HG02759 (cell line): ENCODE data around the gene RFESD.

Source experiments
- ATAC-seq: cut with Tn5 transposase; IDR thresholded peaks from one replicate; pipeline ENCODE4 v1.9.1; 2021; ENCODE audit warnings: mild to moderate bottlenecking, moderate library complexity; ENCODE audit not compliant: unreplicated experiment

The RFESD gene

DNA sequence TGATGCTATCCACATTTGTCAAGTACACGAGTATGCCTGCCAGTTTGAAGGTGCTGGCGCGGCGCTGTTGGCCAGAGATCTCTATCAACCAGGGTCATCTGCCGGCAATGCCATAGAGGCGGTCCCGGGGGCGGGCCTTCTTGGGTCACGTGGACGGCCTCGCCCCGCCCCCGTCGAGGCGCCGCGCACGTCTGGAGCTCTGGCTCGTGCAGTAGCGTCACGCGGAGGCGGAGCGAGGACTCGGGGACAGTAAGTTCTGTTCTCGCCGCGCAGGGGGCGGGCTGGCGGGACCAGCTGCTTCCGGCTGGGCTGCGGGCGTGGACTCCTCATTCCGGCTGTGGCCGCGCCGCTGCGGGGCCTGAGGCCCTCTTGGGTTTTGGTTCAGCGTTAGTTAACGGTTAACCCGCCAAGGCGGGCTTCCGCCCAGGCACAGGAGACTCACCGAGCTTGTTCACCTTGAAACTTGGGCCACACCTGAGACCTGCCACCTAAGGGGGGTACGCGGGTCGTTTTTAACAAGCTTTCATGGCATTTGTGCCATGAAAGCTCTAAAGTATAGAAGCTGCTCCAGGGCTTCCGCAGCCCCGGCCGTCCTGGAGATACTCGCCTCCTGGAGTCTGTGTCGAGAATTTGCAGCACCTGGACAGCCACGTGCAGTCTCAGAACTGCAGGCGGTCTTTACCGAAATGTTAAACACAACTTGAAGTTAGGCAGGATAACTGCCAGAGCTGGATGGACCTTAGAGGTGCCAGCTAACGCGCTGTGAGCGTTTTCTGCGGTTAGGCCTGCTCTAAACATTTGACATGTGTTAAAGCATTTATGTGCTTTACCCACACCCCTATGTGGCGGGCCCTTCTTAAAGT lies at the start of gene RFESD:
Gene RFESD (plus strand): TSS at position 209 of the 863 bp plus-strand sequence. CDS start 5,495 bp downstream, outside the sequence.
- peak; percentile 99 for ATAC-seq

DNA sequence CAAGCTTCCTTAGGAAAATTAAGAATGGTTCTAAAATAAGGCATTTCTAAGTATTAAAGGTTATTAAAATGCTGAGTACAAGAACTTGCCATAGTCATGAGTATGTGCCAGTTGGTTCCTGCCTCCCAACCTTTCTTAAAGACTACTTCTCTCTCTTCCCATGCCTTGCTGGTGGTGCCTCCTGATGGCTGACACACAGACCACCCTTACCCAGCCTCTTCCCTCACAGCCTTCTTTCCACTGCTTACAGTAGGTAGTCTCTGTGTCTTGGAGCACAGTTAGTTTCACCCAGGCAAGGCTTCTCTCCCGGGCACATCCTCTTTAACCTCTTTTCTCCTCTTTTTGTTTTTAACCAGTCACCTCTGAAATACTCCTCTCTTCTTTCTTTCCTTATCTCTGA lies 47.3 kb upstream of the RFESD start:
- ATAC-seq: no peak

DNA sequence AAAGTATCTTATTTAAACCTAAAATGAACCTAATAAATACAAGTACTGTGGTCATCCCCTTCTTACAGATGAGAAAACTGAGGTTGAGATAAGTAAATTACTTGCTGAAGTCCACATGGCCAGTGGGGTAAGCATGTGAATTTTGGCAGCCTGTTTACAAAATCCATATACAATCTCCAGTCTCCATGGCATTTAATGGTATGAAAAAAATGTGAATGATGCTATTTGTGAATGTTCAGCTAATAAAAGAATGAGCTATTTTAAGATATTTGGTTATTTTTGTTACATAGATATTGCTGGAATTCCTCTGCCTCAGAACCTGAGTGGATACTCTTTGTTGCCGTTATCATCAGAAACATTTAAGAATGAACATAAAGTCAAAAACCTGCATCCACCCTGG lies 46.0 kb upstream of the RFESD start:
- ATAC-seq: no peak

DNA sequence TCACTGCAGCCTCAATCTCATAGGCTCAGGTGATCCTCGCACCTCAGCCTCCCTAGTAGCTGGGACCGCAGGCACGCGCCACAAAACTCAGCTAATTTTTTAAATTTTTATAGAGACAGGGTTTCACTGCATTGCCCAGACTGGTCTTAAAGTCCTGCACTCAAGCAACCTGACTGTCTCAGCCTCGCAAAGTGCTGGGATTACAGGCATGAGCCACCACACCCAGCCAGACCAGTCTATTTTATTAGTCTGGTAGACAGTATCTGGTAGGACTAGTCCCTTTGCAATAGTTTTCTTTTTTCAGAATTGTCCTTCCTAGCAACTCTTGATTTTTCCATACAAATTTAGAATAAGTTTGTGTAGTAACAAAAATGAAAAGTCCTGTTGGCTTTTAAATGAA lies 40.8 kb upstream of the RFESD start:
- ATAC-seq: no peak

DNA sequence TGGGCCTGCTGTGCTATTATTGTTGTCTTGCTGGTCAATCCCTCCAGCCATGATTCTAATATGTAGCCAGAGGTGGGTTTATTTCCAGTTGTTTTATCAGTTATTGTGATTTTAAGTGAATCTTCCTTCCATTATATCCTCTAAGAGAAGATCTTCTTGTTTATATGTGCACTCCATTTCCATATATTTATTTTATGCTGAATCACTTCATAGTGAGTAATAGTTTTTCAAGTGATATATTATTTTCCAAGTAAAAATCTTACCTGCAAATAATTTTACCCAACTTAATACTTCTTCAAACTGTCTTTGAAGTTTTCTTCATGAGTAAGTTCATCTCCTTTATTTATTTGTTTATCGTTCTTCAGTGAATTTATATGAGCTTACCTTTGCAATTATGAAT lies 40.2 kb upstream of the RFESD start:
- no peak for ATAC-seq

DNA sequence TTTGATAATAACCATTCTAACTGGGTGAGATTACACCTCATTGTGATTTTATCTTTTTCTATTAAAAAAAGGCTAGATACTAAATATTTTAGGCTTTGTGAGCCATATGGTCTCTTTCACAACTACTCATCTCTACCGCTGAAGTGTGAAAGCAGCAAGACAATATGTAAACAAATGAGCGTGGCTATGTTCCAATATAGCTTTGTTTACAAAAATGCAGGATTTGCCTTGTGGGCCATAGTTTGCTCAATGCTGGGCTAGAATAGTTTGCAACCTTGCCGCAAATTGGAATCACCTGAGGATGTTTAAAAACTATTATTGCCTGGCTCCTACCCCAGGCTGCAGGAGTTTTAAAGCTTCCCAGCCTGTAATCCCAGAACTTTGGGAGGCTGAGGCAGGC lies 36.9 kb upstream of the RFESD start:
- ATAC-seq: no peak

DNA sequence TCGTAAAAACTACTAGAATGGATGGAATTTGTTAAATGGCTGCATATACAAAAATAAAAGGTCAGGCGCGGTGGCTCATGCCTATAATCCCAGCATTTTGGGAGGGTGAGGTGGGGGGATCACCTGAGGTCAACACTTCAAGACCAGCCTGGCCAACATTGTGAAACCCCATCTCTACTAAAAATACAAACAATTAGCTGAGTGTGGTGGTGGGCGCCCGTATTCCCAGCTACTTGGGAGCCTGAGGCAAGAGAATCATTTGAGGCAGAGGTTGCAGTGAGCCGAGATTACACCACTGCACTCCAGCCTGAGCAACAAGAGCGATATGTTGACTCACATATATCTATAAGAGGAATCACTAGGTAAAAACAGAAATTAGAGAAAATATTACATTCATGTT lies 36.0 kb upstream of the RFESD start:
- ATAC-seq: no peak

DNA sequence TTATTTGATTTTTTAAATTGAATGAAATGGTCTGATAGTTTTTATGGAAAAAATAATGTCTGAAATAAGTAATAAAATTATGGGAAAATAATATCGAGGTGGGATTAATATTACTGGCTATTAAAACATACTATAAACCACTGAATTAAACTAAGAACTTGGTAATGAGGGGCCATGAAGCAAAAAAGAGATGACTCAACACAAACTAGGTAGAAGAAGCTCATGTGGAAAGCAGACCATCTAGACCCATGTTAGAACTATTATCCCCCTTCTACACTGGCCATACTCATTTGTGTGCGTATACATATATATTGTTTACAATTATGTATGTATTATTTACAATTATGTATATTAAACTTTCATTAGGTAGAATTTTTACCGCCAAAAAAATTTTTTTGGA lies 35.2 kb upstream of the RFESD start:
- ATAC-seq: no peak

DNA sequence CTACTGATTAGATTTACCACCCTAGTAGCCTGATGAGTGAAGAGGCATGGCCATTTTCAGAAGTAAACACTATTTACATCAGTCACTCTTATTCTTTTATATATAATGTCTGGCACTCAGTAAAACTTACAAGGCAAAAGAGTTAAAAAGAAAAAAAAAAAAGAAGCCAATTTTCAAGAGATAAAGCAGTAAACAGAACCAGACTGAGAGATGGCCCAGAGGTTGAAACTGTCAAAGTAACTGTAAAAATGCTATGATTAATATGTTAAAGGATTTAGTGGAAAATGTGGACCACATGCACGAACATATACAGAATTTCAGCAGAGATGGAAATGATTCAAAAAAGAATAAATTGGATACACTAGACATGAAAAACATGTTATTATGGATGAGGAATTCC lies 33.1 kb upstream of the RFESD start:
- ATAC-seq: no peak

DNA sequence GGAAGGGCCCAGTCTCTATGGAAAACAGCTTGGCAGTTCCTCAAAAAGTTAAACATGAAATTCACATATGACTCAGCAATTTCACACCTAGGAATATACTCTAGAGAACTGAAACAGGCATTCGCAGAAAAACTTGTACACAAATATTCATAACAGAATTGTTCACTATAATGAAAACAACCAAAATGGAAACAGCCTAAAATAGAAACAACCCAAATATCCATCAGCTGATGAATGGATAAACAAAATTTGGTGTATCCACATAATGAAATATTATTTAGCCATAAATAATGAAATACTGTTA lies 31.5 kb upstream of the RFESD start:
- no peak for ATAC-seq

DNA sequence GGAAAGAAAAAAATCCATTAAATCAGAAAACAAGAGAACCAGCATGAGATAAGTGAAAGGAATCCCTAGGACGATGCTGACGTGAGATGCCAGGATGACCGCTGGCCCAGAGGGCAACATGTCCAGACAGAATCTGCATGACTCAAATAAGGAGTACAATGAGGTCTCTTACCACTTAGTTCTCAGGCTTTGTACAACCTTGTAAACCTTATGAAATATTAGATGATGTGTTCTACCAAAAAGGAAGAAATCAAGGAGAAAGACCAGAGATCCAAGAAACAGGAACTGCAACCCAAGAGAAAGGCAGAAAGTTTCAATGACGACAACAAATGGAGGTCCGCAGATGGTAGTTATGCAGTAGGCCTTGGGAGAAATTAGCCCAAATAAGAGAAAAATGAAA lies 29.5 kb upstream of the RFESD start:
- ATAC-seq: no peak

DNA sequence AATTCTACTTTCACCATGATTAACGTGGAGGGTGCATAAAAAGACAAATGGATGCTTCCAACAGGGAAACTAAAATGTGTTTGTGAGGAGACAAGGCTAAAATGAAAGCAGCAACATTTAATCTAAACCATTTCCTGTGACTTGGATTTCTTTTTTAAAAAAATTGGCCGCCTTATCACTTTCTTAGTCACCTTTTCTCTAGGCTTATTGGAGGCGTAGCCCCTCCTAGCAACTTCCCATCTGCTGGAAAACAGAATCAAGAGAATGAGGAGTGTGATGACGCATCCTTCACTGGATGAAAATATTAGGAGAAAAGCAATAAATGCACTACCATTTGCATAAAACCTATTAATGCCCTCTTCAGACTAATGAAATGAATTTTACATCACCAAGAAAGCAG lies 27.5 kb upstream of the RFESD start:
- no peak for ATAC-seq

DNA sequence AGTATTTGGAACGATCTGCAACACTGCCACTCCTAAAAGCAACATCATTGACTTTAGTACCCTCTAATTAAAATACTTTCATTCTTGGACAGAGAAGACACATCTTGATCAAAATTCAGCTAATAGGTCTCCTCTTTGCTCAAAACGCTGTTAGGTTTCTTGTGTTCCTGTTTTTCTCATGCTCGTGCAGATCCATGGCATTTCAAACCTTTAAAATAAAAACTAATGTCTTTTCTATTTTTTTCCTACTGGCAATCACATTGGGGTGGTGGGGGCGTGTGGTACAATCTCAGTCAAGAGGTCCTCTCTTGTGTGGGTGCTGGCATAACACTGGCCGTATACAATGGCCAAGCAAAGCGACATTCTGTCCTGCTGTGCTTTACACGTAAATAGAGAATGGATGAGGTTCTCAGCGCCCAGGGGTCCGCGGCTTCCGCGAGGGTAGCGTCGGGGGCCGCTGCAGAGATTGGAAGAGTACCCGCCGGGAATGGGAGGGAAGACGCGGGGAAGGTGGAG lies 27.0 kb upstream of the RFESD start:
- no peak for ATAC-seq

DNA sequence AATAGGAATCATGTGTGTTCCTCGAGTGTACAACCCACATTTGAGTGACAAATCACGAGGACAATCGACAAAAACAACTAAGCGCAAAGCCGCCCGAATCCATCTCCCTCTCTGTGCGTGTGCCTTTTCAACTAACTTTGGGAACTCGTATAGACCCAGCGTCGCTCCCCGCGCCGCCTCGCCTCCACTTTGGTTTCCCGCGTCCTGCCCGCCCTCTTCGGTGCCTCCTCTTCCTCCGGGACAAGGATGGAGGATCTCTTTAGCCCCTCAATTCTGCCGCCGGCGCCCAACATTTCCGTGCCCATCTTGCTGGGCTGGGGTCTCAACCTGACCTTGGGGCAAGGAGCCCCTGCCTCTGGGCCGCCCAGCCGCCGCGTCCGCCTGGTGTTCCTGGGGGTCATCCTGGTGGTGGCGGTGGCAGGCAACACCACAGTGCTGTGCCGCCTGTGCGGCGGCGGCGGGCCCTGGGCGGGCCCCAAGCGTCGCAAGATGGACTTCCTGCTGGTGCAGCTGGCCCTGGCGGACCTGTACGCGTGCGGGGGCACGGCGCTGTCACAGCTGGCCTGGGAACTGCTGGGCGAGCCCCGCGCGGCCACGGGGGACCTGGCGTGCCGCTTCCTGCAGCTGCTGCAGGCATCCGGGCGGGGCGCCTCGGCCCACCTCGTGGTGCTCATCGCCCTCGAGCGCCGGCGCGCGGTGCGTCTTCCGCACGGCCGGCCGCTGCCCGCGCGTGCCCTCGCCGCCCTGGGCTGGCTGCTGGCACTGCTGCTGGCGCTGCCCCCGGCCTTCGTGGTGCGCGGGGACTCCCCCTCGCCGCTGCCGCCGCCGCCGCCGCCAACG lies 26.3 kb upstream of the RFESD start, which contains the start of gene GPR150:
Gene GPR150 (plus strand): TSS at position 58 of the 840 bp plus-strand sequence. CDS start 189 bp downstream, at position 247.
- ATAC-seq: peak; percentile 77

DNA sequence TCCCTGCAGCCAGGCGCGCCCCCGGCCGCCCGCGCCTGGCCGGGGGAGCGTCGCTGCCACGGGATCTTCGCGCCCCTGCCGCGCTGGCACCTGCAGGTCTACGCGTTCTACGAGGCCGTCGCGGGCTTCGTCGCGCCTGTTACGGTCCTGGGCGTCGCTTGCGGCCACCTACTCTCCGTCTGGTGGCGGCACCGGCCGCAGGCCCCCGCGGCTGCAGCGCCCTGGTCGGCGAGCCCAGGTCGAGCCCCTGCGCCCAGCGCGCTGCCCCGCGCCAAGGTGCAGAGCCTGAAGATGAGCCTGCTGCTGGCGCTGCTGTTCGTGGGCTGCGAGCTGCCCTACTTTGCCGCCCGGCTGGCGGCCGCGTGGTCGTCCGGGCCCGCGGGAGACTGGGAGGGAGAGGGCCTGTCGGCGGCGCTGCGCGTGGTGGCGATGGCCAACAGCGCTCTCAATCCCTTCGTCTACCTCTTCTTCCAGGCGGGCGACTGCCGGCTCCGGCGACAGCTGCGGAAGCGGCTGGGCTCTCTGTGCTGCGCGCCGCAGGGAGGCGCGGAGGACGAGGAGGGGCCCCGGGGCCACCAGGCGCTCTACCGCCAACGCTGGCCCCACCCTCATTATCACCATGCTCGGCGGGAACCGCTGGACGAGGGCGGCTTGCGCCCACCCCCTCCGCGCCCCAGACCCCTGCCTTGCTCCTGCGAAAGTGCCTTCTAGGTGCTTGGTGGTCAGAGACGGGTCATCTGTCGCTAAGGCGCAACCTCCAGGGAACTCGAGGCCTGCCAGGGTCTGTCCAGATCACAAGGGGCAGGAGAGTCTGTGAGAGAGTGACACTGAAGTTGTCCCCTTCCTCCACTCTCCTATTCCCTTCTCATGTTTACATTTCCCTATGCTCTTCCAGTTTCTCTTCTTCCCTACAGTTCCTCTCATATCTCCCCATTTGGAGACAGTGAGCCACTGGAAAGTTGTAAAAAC lies 25.4 kb upstream of the RFESD start:
- ATAC-seq: peak; percentile 49

DNA sequence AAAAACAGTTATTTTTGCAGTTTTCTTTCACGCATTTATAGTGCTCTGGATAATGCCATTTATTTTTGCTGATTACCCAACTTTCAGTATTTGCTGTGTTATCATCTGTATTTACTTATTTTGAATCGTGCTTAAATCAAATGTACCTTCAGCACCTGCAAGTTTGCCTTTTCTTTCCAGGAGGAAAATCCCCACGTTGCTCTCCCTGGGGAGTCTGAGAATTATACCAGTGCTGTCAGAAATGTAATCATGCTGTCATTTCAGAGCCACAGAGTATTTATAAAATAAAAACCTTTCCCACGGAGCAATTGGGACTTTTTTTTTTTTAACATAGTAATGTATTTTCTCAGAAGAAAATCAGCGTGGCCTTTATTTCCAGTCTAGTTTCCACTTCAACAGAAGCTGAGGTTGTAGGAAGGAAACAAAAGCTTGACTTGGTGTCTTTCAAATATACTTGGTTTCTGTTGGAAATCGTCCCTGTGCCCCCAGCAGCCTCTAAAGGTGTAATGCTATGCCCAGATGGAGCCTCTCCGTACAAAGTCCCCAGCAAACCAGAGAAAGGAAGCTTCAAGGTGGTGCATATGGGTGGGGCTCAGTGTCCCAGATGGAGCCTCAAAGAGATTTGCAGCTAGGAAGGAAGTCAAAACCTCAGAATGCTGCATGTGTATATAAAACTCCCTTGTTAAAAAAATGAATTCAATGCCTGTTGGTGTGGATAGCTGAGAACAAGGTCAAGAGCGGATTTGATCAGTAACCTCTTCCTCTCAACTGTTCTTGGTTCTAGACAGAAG lies 24.5 kb upstream of the RFESD start:
- no peak for ATAC-seq

DNA sequence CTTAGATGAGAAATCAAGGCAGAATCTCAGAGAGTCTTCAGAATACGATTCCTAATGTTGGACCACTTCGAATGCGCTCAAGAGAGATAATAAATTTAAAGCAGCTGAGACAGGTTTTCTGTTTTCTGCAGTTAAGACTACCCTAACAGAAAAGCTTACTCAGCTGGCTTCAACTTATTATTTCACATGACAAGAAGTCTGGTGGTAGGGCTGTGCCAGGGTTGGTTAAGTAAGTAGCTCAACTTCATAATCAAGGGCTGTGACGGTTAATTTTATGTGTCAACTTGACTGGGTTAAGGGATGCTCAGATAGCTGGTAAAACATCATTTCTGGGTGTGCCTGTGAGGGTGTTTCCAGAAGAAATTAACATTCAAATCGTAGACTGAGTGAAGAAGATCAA lies 22.9 kb upstream of the RFESD start:
- no peak for ATAC-seq

DNA sequence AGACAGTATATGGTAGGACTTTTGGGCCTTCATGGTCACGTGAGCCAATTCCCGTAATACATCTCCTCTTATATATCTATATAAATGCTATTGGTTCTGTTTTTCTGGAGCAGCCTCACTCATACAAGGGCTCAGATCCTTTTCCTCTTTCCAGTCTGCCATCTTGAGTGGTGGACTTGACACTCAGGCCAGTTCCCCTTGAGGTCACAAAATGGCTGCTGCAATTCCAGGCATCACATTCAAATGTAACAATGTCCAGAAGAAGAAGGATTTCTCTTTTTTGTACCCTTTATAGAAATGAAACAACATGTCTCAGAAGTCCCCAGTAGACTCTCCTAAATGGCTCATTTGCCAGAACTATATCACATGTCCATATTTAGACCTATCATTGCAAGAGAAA lies 22.2 kb upstream of the RFESD start:
- ATAC-seq: no peak

DNA sequence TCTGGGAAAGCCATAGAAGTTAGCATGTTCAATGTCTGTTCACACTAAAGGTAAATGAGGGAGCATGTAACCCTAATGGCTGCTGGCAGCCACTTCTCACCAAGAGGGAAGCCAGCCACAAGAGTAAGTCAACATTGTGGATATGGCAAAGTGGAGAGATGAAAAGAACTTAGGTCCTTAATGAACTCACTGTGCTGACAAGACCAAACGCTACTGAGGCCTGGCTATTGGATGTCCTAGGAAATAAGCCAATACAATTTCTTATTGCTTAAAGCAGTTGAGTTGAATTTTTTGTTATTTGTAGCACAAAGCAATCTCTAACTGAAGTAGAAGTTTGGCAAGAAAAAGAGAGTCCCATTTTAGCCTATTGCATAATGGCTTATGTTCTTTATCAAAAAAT lies 19.9 kb upstream of the RFESD start:
- no peak for ATAC-seq
